Measurements from ENCODE around the gene RFTN2.
A peak's percentile ranks its signal among the peaks of the same experiment; 100 is the strongest.
"Not testable (repeated sequence)": the region's sequence is repeated elsewhere in the genome, so short reads cannot be mapped to it uniquely, and the experiment has no call there.

RFTN2 gene

DNA sequence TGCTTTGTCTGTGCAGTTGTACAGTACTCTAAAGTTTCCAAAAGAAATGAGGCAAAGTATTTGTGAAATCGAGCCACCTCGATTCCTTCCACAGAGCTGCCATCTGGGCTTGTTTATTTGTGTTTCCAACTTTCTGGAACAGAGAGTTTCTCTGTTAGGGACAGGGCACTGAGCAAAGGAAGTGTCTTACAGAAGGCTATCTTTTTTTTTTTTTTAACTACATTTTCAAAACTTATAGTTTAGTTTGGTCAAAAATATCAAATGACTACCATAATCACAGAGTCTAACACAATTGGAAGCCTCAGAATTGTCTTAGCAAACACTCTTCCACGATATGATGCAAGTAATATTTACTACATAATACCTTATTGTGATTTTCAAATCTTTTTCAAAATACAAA is 796 bp downstream of the RFTN2 start:
- DNase-seq, result no peak

DNA sequence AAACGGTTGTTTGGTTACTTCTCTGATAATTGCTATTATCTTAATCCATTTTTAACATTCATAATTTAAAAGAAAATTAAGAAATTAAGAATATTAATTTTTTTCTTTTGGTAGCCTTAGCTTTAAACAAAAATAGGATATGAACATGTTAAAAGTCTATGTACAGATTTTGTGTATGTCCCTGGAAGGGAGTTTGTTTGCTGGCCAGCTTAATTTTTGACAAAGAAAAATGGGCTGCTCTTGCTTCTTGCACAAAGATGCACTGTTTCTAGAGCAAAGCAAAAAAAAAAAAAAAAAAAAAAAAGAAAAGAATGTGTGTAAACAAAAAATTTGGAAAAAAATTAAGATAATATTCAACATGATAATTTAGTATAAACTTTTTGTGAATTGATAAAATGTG is 1.3 kb downstream of the RFTN2 start:
- no peak for DNase-seq

GRCh38 chr2:197673606-197674005 is 1.8 kb downstream of the RFTN2 start:
- DNase-seq, result no peak

- DNase-seq, result no peak
These were observed 2.3 kb downstream of the RFTN2 start for GRCh38 chr2:197673106-197673505.

GRCh38 chr2:197672371-197672893 is 3.0 kb downstream of the RFTN2 start:
- DNase-seq, result no peak

GRCh38 chr2:197669077-197669476 is 6.3 kb downstream of the RFTN2 start:
- DNase-seq, result no peak

GRCh38 chr2:197668296-197668695 is 7.1 kb downstream of the RFTN2 start:
- no peak for DNase-seq

DNA sequence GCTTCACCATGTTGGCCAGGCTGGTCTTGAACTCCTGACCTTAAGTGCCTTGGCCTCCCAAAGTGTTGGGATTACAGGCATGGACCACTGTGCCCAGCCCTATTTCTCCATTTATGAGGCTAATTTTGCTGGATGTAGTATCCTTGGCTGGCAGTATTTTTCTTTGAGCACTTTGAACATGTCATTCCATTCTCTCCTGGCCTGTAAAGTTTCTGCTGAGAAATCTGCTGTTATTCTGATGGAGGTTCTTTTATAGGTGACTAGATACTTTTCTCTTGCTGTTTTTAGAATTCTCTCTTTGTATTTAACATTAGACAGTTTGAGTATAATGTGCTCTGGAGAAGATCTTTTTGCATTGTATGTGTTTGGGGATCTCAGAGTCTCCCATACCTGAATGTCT is 9.1 kb downstream of the RFTN2 start:
- DNase-seq, result no peak

GRCh38 chr2:197661626-197662025 is 13.8 kb downstream of the RFTN2 start:
- DNase-seq, result no peak

DNA sequence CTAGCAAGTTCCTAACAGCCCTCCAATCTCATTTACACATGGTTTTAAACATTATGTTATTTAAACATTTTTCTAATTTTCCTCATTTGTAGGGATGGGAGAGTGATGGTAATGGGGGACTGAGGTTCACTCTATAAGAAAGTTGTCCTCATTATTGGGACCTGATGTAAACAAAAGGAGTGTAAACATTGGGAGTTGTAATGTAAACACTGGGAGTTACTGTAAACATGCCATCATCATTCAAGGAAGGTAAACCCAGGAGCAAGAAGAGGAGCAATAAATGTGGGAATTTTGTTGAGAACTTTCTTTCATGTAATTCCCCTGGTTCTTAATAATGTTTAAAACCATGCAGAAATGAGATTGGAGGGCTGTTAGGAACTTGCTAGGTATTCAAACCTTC is 17.8 kb downstream of the RFTN2 start:
- DNase-seq, result no peak

DNA sequence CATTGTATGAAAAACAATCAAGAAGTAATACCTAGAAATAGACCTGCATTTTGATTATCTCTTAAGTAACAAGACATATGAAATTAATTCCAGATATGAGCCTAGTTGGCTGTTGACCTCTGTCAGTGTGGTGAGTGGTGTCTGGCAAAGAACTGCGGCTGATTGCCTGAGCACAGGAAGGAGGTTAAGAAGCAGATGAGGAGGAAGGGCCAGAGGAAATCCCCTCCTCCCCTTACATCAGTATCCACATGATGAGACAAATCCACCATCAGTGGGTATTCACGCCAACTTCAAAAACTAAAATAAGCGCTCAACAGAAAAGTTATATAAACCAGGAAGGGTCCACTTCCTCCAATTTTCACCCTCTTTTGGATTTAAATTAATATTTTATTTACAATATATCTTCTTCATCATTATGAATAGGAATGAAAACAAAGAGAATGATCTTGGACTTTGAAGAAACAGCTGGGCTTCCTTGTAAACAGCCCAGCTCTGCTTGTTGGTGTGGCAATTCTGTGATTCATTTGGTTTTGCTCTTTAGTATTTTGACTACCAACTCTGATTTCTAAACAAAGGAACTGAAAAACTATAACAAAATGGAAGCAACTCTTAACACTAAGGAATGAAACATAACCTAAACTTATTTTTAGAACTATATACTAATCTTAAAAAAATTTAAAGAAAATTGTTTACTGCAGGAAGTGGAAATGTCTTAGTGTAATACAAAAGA is 27.3 kb downstream of the RFTN2 start:
- no peak for DNase-seq

DNA sequence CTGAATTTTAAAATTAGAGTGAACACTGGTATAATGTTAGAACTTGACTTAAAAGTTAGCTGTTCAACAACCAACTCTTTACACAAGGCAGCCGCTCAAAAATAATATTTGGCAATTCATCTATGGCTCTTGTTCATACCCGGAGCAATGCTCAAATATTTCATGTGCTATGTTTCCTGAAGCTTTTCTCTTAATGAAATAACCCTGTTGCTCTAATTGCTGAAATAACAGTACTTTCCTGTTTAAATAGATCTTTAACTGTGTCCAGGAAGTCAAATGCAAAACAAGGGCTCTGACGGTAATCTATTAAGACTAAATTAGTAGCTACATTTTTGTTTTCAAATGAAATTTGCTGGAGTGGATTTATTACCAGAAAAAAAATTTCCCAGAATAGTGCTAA is 33.7 kb downstream of the RFTN2 start:
- no peak for DNase-seq

GRCh38 chr2:197640571-197641122 is 34.7 kb downstream of the RFTN2 start:
- not testable (repeated sequence) for DNase-seq

DNA sequence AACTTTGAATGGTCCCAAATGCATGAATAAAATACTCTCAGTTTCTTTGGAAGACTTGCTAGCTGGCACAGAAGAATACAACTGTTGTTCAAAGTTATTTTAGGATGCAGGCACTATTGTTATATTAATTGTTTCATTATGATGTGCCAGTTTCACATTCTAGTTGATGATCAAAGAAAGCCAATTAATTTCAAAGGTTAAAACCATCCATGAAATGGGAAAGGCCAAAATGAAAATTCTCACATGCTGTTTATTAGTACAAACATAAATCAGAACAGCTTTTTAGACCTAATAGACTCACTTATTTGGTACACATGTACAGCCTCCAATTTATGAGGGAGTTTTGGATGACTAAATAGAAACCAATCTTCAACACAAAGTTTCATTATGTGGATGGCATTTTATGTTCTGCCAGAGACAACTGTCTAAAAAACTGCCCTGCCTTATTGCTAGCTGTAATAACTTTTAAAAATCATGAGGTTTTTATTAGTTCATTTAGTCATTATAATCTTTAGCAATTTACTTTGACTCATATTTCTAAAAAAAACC is 42.2 kb downstream of the RFTN2 start:
- no peak for DNase-seq

GRCh38 chr2:197628043-197628500 is 47.3 kb downstream of the RFTN2 start:
- DNase-seq, result peak; percentile 39

GRCh38 chr2:197626965-197627625 is 48.3 kb downstream of the RFTN2 start:
- DNase-seq, result no peak

- no peak for DNase-seq
These were observed 55.3 kb downstream of the RFTN2 start for GRCh38 chr2:197620133-197620532.

GRCh38 chr2:197615016-197615652 is 60.3 kb downstream of the RFTN2 start:
- DNase-seq, result no peak

GRCh38 chr2:197614532-197614931 is 60.9 kb downstream of the RFTN2 start:
- DNase-seq, result no peak

DNA sequence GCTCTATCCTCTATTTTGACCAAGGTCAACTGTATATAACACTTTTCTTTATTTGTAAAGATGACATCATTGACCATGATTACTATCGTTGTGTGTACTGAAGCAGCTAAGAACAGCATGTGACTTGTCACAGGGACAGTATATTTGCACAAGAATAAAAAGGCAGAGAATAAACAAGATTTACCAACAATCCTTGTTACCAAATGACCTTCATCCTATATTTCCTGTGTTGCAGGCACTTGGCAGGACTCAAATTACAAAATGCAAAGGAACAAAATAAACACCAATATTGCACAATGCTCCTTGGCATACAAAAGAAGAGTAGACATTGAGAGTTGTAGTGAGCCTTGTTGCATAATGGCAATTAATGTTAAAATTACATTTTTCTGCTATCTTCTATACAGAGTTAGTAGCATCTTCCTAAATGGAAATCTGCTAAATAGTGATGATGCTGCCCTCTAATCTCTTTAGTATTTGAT is 61.8 kb downstream of the RFTN2 start:
- no peak for DNase-seq

GRCh38 chr2:197606180-197606579 is 69.2 kb downstream of the RFTN2 start:
- no peak for DNase-seq

GRCh38 chr2:197604117-197604860 is 71.1 kb downstream of the RFTN2 start:
- no peak for DNase-seq
